Smooth muscle cell (in vitro differentiated cells): ENCODE measurements around the gene PIF1. TPM values are rescaled to one million over a fixed set of nuclear protein-coding genes. Genes with fewer than 3 reads are reported as not detected.

Experiments
- DNase-seq: peaks from one replicate; lab custom pipeline; 2025; ENCODE audit not compliant: unreplicated experiment; lab: John Stamatoyannopoulos, UW
- H2AFZ ChIP-seq: fragments of 200-600 bp; sonication (generic); 2 replicates; pipeline ENCODE4 v1.6.0; 2016; ENCODE audit warnings: antibody characterized with exemption, low read depth, mild to moderate bottlenecking
- H3F3A ChIP-seq: fragments of 200-600 bp; sonication (generic); 2 replicates; pipeline ENCODE4 v1.6.0; 2017; ENCODE audit warnings: antibody characterized with exemption, low read depth
- H3K27ac ChIP-seq: fragments of 200-600 bp; sonication (generic); 2 replicates; pipeline ENCODE4 v1.5.1; 2016; ENCODE audit warnings: low read depth, mild to moderate bottlenecking
- H3K27me3 ChIP-seq: fragments of 200-600 bp; sonication (generic); 2 replicates; pipeline ENCODE4 v1.6.1; 2016; ENCODE audit warnings: low read depth, mild to moderate bottlenecking
- H3K36me3 ChIP-seq: fragments of 200-600 bp; sonication (generic); 2 replicates; pipeline ENCODE4 v1.5.1; 2016; ENCODE audit warnings: low read depth
- H3K4me1 ChIP-seq: fragments of 200-600 bp; sonication (generic); 2 replicates; pipeline ENCODE4 v1.5.1; 2016; ENCODE audit warnings: low read depth
- H3K4me2 ChIP-seq: fragments of 200-600 bp; sonication (generic); 2 replicates; pipeline ENCODE4 v1.6.0; 2016; ENCODE audit warnings: mild to moderate bottlenecking
- H3K4me3 ChIP-seq: fragments of 200-600 bp; sonication (generic); 2 replicates; pipeline ENCODE4 v1.5.1; 2016; ENCODE audit warnings: mild to moderate bottlenecking
- H3K79me2 ChIP-seq: fragments of 200-600 bp; sonication (generic); 2 replicates; pipeline ENCODE4 v1.6.0; 2016; ENCODE audit warnings: low read depth, mild to moderate bottlenecking
- H3K9ac ChIP-seq: fragments of 200-600 bp; sonication (generic); 2 replicates; pipeline ENCODE4 v1.6.0; 2016; ENCODE audit warnings: low read depth
- H3K9me3 ChIP-seq: fragments of 200-600 bp; sonication (generic); replicated peaks from 2 replicates; pipeline ENCODE4 v1.5.1; 2016; ENCODE audit warnings: low read depth
- H4K20me1 ChIP-seq: fragments of 200-600 bp; sonication (generic); 2 replicates; pipeline ENCODE4 v1.6.0; 2016; ENCODE audit warnings: low read depth
- WGBS: methylation state at CpG from one replicate; pipeline ENCODE4 v1.1.7; 2016; ENCODE audit warnings: low lambda C conversion rate; 5-methylcytosine and 5-hydroxymethylcytosine counted together
- polyA plus RNA-seq: library from polyadenylated mRNA; unstranded; fragments of >200 nt; fragmentation: Nextera tagmentation; extraction: Ambion mirVana; gene quantifications from 2 replicates; pipeline ENCODE4 v1.2.1, GENCODE V29; 2016
- total RNA-seq: library from RNA; depleted of rRNA; stranded (reverse); fragments of >200 nt; gene quantifications from 2 replicates; pipeline ENCODE4 v1.2.3, GENCODE V29; 2014
- TF ChIP-seq, protein P1 (sequence below): fragments of 200-600 bp; sonication (generic); IDR thresholded peaks from 2 replicates; pipeline ENCODE4 v1.5.1; 2017; ENCODE audit warnings: borderline replicate concordance, mild to moderate bottlenecking, antibody characterized with exemption; ENCODE audit not compliant: insufficient read depth, poor library complexity, severe bottlenecking

Gene PIF1
- total and polyA plus RNA-seq, 2 experiments from 2014 or later, result 1.5 to 1.6 TPM

DNA sequence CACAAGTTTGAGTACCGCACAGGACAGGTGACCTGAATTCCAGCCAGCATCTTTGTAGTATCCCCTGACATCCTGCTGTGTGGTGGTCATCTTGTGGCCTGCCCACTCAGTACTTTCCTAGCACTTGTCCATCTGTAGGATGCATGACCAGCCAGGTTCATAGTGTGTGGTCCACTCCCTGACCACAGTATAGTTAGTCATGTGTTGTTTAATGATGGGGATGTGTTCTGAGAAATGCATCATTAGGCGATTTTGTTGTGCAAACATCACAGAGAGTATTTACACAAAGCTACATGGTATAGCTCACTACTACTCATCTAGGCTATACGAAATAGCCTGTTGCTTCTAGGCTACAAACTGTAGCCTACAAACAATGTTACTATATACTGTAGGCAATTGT lies 33.2 kb downstream of the PIF1 start:
- Histone ChIP-seq H3K4me3 (no peak overlapping the region), H3K79me2 (no peaks in the 10 kb centered on the region), H3K9me3 (no peaks in the 10 kb centered on the region), H3K27ac (no peak overlapping the region), H3K36me3 (no peaks in the 10 kb centered on the region), H4K20me1 (no peaks in the 10 kb centered on the region), H2AFZ (no peak overlapping the region), H3F3A (no peaks in the 10 kb centered on the region), H3K4me1 (no peaks in the 10 kb centered on the region), H3K9ac (no peak overlapping the region), H3K4me2 (no peak overlapping the region), H3K27me3 (no peaks in the 10 kb centered on the region)
- WGBS, result 86% methylated on average over 3 of the region's 3 CpGs
- DNase-seq, result no peak
- TF ChIP-seq, protein P1, sequence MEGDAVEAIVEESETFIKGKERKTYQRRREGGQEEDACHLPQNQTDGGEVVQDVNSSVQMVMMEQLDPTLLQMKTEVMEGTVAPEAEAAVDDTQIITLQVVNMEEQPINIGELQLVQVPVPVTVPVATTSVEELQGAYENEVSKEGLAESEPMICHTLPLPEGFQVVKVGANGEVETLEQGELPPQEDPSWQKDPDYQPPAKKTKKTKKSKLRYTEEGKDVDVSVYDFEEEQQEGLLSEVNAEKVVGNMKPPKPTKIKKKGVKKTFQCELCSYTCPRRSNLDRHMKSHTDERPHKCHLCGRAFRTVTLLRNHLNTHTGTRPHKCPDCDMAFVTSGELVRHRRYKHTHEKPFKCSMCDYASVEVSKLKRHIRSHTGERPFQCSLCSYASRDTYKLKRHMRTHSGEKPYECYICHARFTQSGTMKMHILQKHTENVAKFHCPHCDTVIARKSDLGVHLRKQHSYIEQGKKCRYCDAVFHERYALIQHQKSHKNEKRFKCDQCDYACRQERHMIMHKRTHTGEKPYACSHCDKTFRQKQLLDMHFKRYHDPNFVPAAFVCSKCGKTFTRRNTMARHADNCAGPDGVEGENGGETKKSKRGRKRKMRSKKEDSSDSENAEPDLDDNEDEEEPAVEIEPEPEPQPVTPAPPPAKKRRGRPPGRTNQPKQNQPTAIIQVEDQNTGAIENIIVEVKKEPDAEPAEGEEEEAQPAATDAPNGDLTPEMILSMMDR, result no peak

DNA sequence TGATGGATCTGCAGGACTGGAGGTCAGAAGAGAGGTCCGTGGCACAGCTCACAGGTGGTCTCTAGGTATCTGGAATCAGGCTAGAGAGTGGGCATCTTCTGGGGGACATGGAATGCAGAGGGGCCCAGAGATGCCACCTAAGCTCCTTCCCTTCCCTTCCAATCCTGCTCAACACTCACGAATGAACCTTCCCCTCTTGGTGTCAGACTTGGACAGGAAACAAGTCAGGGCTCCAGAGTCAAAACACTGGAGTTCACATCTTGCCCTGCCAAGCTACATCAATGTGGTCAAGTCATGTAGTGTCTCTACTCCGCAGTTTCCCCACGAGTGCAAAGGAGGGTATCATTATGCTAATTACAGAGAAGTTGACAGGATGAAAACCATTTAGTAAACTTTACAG lies 34.0 kb downstream of the PIF1 start:
- Histone ChIP-seq H3K4me3 (no peak overlapping the region), H3K27ac (no peak overlapping the region), H3K4me2 (no peak overlapping the region), H3K79me2 (no peaks in the 10 kb centered on the region), H3F3A (no peaks in the 10 kb centered on the region), H3K36me3 (no peaks in the 10 kb centered on the region), H4K20me1 (no peaks in the 10 kb centered on the region), H3K9ac (no peak overlapping the region), H3K4me1 (no peaks in the 10 kb centered on the region), H3K27me3 (no peaks in the 10 kb centered on the region), H3K9me3 (no peaks in the 10 kb centered on the region), H2AFZ (no peak overlapping the region)
- no peak for DNase-seq
- TF ChIP-seq, protein P1, result no peak
- WGBS, result 48% methylated on average over 4 of the region's 4 CpGs

DNA sequence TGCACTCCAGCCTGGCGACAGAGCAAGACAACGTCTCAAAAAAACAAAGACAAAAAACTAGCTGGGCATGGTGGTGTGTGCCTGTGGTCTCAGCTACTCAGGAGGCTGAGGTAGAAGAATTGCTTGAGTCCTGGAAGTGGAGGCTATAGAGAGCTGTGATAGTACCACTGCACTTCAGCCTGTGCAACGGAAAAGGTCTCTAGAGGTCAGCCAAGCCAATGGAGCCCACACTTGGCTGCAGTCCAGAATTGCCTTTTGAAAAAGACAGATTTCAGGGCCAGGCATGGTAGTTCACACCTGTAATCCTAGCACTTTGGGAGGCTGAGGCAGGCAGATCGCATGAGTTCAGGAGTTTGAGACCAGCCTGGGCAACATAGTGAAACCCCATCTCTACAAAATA lies 41.7 kb downstream of the PIF1 start:
- Histone ChIP-seq H3K4me1 (no peaks in the 10 kb centered on the region), H2AFZ (no peak overlapping the region), H3K27me3 (no peaks in the 10 kb centered on the region), H3K79me2 (no peaks in the 10 kb centered on the region), H3F3A (no peaks in the 10 kb centered on the region), H3K9ac (no peak overlapping the region), H3K36me3 (no peaks in the 10 kb centered on the region), H3K9me3 (no peaks in the 10 kb centered on the region), H3K4me3 (no peak overlapping the region), H3K27ac (no peak overlapping the region), H4K20me1 (no peaks in the 10 kb centered on the region), H3K4me2 (no peak overlapping the region)
- WGBS, result 99% methylated on average over 4 of the region's 4 CpGs
- DNase-seq, result no peak
- TF ChIP-seq, protein P1, result no peak

DNA sequence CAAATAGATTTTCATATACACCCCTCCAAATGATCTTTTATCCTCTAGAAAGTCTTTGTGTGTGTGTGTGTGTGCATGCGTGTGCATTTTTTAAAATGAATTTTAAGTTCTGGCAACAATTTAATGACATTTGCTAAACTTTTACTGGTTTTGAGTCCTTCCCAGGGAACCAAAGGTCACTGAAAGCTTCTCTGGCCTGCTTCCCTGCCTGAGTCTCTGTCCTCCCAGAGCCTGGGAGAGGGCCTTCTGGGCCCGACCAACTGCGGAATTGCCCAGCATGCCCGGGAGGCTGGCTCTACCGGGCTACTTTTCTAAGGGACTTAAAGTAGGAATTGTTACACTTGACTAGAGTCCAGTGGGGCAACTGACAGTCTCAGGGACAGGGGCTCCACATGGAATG lies 42.7 kb downstream of the PIF1 start:
- no peaks in the 10 kb centered on the region for H3K36me3 ChIP-seq
- H3K9me3 ChIP-seq, result no peaks in the 10 kb centered on the region
- no peak overlapping the region for H3K9ac ChIP-seq
- H3K4me2 ChIP-seq, result no peak overlapping the region
- no peaks in the 10 kb centered on the region for H3F3A ChIP-seq
- no peak overlapping the region for H2AFZ ChIP-seq
- no peaks in the 10 kb centered on the region for H4K20me1 ChIP-seq
- no peak for DNase-seq
- H3K4me1 ChIP-seq, result no peaks in the 10 kb centered on the region
- no peak overlapping the region for H3K4me3 ChIP-seq
- no peaks in the 10 kb centered on the region for H3K79me2 ChIP-seq
- TF ChIP-seq, protein P1, result no peak
- 87% methylated on average over 5 of the region's 5 CpGs for WGBS
- H3K27me3 ChIP-seq, result no peaks in the 10 kb centered on the region
- no peak overlapping the region for H3K27ac ChIP-seq
